Neural progenitor cell (in vitro differentiated cells): Measurements from ENCODE around the gene RSRC2. TPM values are rescaled to one million over a fixed set of nuclear protein-coding genes. Genes with fewer than 3 reads are reported as not detected.
"Not testable (repeated sequence)": the region's sequence is repeated elsewhere in the genome, so short reads cannot be mapped to it uniquely, and the experiment has no call there.

Source experiments
- DNase-seq: peaks from one replicate; pipeline ENCODE4 v3.0.0-alpha.2; 2016; ENCODE audit warnings: low spot score
- H2AFZ ChIP-seq: fragments of 200-600 bp; sonication (generic); replicated peaks from 2 replicates; pipeline ENCODE4 v1.6.1; 2016; ENCODE audit warnings: antibody characterized with exemption
- H3F3A ChIP-seq: fragments of 200-600 bp; sonication (generic); 2 replicates; pipeline ENCODE4 v1.6.1; 2016; ENCODE audit warnings: antibody characterized with exemption, low read depth
- H3K27ac ChIP-seq: fragments of 200-600 bp; sonication (generic); 2 replicates; pipeline ENCODE4 v1.5.1; 2016; ENCODE audit warnings: mild to moderate bottlenecking
- H3K27me3 ChIP-seq: fragments of 200-600 bp; sonication (generic); 2 replicates; pipeline ENCODE4 v1.6.1; 2016; ENCODE audit warnings: mild to moderate bottlenecking, moderate library complexity
- H3K36me3 ChIP-seq: fragments of 200-600 bp; sonication (generic); 2 replicates; pipeline ENCODE4 v1.5.1; 2016
- H3K4me1 ChIP-seq: fragments of 200-600 bp; sonication (generic); 2 replicates; pipeline ENCODE4 v1.6.1; 2016; ENCODE audit warnings: mixed run types
- H3K4me2 ChIP-seq: fragments of 200-600 bp; sonication (generic); 2 replicates; pipeline ENCODE4 v1.6.1; 2016
- H3K4me3 ChIP-seq: fragments of 200-600 bp; sonication (generic); 2 replicates; pipeline ENCODE4 v1.5.1; 2016
- H3K79me2 ChIP-seq: fragments of 200-600 bp; sonication (generic); 2 replicates; pipeline ENCODE4 v1.6.1; 2016; ENCODE audit warnings: low read depth
- H3K9ac ChIP-seq: fragments of 200-600 bp; sonication (generic); 2 replicates; pipeline ENCODE4 v1.6.1; 2016
- H3K9me3 ChIP-seq: fragments of 200-600 bp; sonication (generic); 2 replicates; pipeline ENCODE4 v1.5.1; 2016; ENCODE audit warnings: low read depth
- H4K20me1 ChIP-seq: fragments of 200-600 bp; sonication (generic); 2 replicates; pipeline ENCODE4 v1.6.1; 2016; ENCODE audit warnings: low read depth
- H3K27ac Mint-ChIP-seq: 3 replicates; pipeline ENCODE4 v1.8.0; 2021; ENCODE audit warnings: mixed read lengths
- H3K27me3 Mint-ChIP-seq: 2 replicates; pipeline ENCODE4 v1.8.0; 2022; ENCODE audit warnings: low read depth, mild to moderate bottlenecking, inconsistent platforms, moderate library complexity, mixed read lengths; ENCODE audit not compliant: insufficient read depth
- H3K36me3 Mint-ChIP-seq: 3 replicates; pipeline ENCODE4 v1.8.0; 2021; ENCODE audit warnings: mixed read lengths
- H3K4me1 Mint-ChIP-seq: 3 replicates; pipeline ENCODE4 v1.8.0; 2021; ENCODE audit warnings: mixed read lengths
- H3K4me3 Mint-ChIP-seq: 3 replicates; pipeline ENCODE4 v1.8.0; 2021; ENCODE audit warnings: mild to moderate bottlenecking, moderate library complexity, mixed read lengths
- H3K9me3 Mint-ChIP-seq: 3 replicates; pipeline ENCODE4 v1.8.0; 2020; ENCODE audit warnings: mixed read lengths
- CTCF ChIP-seq: fragments of 200-600 bp; sonication (generic); IDR thresholded peaks from 2 replicates; pipeline ENCODE4 v1.5.1; 2017; ENCODE audit warnings: antibody characterized with exemption, mild to moderate bottlenecking
- EZH2 ChIP-seq: fragments of 200-600 bp; sonication (generic); IDR thresholded peaks from 2 replicates; pipeline ENCODE4 v1.6.1; 2017; ENCODE audit warnings: antibody characterized with exemption, mild to moderate bottlenecking, moderate library complexity
- EZH2phosphoT487 ChIP-seq: fragments of 200-600 bp; sonication (generic); IDR thresholded peaks from 2 replicates; pipeline ENCODE4 v1.6.1; 2017; ENCODE audit warnings: antibody characterized with exemption
- total RNA-seq: library from RNA; depleted of rRNA; stranded (reverse); fragments of >200 nt; gene quantifications from 2 replicates; pipeline ENCODE4 v1.2.3, GENCODE V29; 2015; ENCODE audit warnings: low replicate concordance

The RSRC2 gene
- total RNA-seq, 1 donor from 2014 or later = 248 TPM

DNA sequence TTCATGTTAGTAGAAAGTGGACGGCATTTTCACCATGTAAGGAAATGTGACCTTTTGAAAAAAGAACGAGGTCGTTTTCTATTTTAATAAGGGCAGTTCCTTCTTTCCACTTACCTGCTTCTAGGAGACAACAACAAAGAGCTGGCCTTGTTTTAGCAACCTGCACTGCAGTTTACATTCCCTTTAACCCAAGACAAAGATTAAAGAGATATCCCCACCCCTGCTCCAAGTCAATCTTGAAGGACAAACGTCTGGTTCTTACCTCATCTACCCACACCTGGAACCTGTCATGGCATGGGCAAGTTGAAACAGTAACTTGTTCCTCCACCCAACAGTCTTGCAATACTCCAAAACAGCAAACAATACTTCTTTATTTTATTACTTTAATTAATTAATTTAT is 58.8 kb downstream of the RSRC2 start:
- H3K4me2 ChIP-seq = no peak overlapping the region
- no peaks in the 10 kb centered on the region for H3K27me3 ChIP-seq
- Mint-ChIP-seq H3K4me1 (peaks cover 6% of the 10 kb centered on the region), H3K27me3 (no peaks in the 10 kb centered on the region), H3K27ac (peak overlapping the region; percentile 27), H3K4me3 (no peak overlapping the region), H3K36me3 (peaks cover under 1% of the 10 kb centered on the region), H3K9me3 (no peaks in the 10 kb centered on the region)
- no peak overlapping the region for H3K27ac ChIP-seq
- H3K4me1 ChIP-seq = no peaks in the 10 kb centered on the region
- no peaks in the 10 kb centered on the region for H4K20me1 ChIP-seq
- H3K9ac ChIP-seq = no peak overlapping the region
- H3K36me3 ChIP-seq = no peaks in the 10 kb centered on the region
- H2AFZ ChIP-seq = no peak overlapping the region
- H3F3A ChIP-seq = peaks cover 5% of the 10 kb centered on the region
- no peak overlapping the region for H3K4me3 ChIP-seq
- H3K79me2 ChIP-seq = no peaks in the 10 kb centered on the region
- no peak for DNase-seq
- no peaks in the 10 kb centered on the region for H3K9me3 ChIP-seq
- TF ChIP-seq CTCF (no peak), EZH2 (no peak), EZH2phosphoT487 (no peak)

GRCh38 chr12:122464317-122465042 is 62.3 kb downstream of the RSRC2 start:
- H3K79me2 ChIP-seq, DNase-seq: not testable (repeated sequence)

GRCh38 chr12:122460641-122461040 is 66.1 kb downstream of the RSRC2 start:
- Histone ChIP-seq H3K36me3 (no peaks in the 10 kb centered on the region), H3F3A (no peaks in the 10 kb centered on the region), H3K4me3 (no peak overlapping the region), H3K27ac (no peak overlapping the region), H3K79me2 (no peaks in the 10 kb centered on the region), H4K20me1 (no peaks in the 10 kb centered on the region), H3K4me2 (no peak overlapping the region), H3K27me3 (no peaks in the 10 kb centered on the region), H2AFZ (no peak overlapping the region), H3K9ac (no peak overlapping the region), H3K4me1 (no peaks in the 10 kb centered on the region), H3K9me3 (no peaks in the 10 kb centered on the region)
- H3K9me3 Mint-ChIP-seq = no peaks in the 10 kb centered on the region
- H3K36me3 Mint-ChIP-seq = no peaks in the 10 kb centered on the region
- no peak overlapping the region for H3K4me3 Mint-ChIP-seq
- H3K27ac Mint-ChIP-seq = no peak overlapping the region
- no peaks in the 10 kb centered on the region for H3K27me3 Mint-ChIP-seq
- TF ChIP-seq CTCF (no peak), EZH2 (no peak), EZH2phosphoT487 (no peak)
- DNase-seq = no peak
- no peaks in the 10 kb centered on the region for H3K4me1 Mint-ChIP-seq

More at GRCh38 chr12:122464317-122465042, 62.3 kb downstream of the RSRC2 start:
- H3K4me3 ChIP-seq, H3K4me1 Mint-ChIP-seq, H3K27me3 ChIP-seq, H2AFZ ChIP-seq, H3K4me2 ChIP-seq, H3K4me3 Mint-ChIP-seq, H4K20me1 ChIP-seq, H3K9me3 Mint-ChIP-seq, H3K9ac ChIP-seq, H3K27ac Mint-ChIP-seq, H3K36me3 ChIP-seq, H3K9me3 ChIP-seq, H3K27ac ChIP-seq, H3K36me3 Mint-ChIP-seq, H3K27me3 Mint-ChIP-seq, H3F3A ChIP-seq, H3K4me1 ChIP-seq: not testable (repeated sequence)

GRCh38 chr12:122460061-122460460 is 66.7 kb downstream of the RSRC2 start:
- no peak for TF ChIP-seq CTCF
- no peak for TF ChIP-seq EZH2
- TF ChIP-seq EZH2phosphoT487 = no peak
- H3K4me3 Mint-ChIP-seq = no peak overlapping the region
- H3K36me3 ChIP-seq = no peaks in the 10 kb centered on the region

More at GRCh38 chr12:122460061-122460460, 66.7 kb downstream of the RSRC2 start:
- H3K79me2 ChIP-seq = no peaks in the 10 kb centered on the region
- H3K27ac ChIP-seq = no peak overlapping the region
- Mint-ChIP-seq H3K36me3 (no peaks in the 10 kb centered on the region), H3K4me1 (no peaks in the 10 kb centered on the region), H3K27me3 (no peaks in the 10 kb centered on the region), H3K27ac (no peak overlapping the region), H3K9me3 (no peaks in the 10 kb centered on the region)
- H3K9me3 ChIP-seq = no peaks in the 10 kb centered on the region
- no peak overlapping the region for H3K4me3 ChIP-seq
- H3K4me2 ChIP-seq = no peak overlapping the region
- no peaks in the 10 kb centered on the region for H3K27me3 ChIP-seq
- no peak overlapping the region for H3K9ac ChIP-seq
- no peak for DNase-seq
- H2AFZ ChIP-seq = no peak overlapping the region
- H3F3A ChIP-seq = no peaks in the 10 kb centered on the region
- no peaks in the 10 kb centered on the region for H3K4me1 ChIP-seq
- no peaks in the 10 kb centered on the region for H4K20me1 ChIP-seq
